T-helper 1 cell treated with Interleukin-12 subunit alpha and Interleukin-12 subunit beta and Interleukin-4 antibody, amounts not matched to agents 30 μg/mL and 1 μg/mL, for 36 hours (primary cell): ENCODE data around the gene SLC16A4.

Experiments
- H3K27ac Mint-ChIP-seq: one replicate; pipeline ENCODE4 v1.8.0; 2021; ENCODE audit warnings: mild to moderate bottlenecking, mixed read lengths
- H3K27me3 Mint-ChIP-seq: one replicate; pipeline ENCODE4 v1.8.0; 2021; ENCODE audit warnings: low read depth, mixed read lengths
- H3K36me3 Mint-ChIP-seq: one replicate; pipeline ENCODE4 v1.8.0; 2021; ENCODE audit warnings: low read depth, mixed read lengths
- H3K4me1 Mint-ChIP-seq: one replicate; pipeline ENCODE4 v1.8.0; 2021; ENCODE audit warnings: low read depth, mixed read lengths
- H3K4me3 Mint-ChIP-seq: one replicate; pipeline ENCODE4 v1.8.0; 2021; ENCODE audit warnings: mild to moderate bottlenecking, moderate library complexity, mixed read lengths
- H3K9me3 Mint-ChIP-seq: one replicate; pipeline ENCODE4 v1.8.0; 2021; ENCODE audit warnings: mixed read lengths

Gene SLC16A4

GRCh38 chr1:110316735-110317134, 74.1 kb downstream of the SLC16A4 start:
- H3K4me1 Mint-ChIP-seq, result no peaks in the 10 kb centered on the region
- no peak overlapping the region for H3K4me3 Mint-ChIP-seq
- peaks cover 4% of the 10 kb centered on the region for H3K27me3 Mint-ChIP-seq
- no peaks in the 10 kb centered on the region for H3K9me3 Mint-ChIP-seq
- H3K27ac Mint-ChIP-seq, result no peak overlapping the region
- H3K36me3 Mint-ChIP-seq, result no peaks in the 10 kb centered on the region
